Amniotic stem cell (primary cell): ENCODE data around the gene CEP78.
"Not testable (repeated sequence)": the region's sequence is repeated elsewhere in the genome, so short reads cannot be mapped to it uniquely, and the experiment has no call there.

Experiments
- DNase-seq: peaks from one replicate; lab custom pipeline; 2025; lab: John Stamatoyannopoulos, UW

The CEP78 gene

DNA sequence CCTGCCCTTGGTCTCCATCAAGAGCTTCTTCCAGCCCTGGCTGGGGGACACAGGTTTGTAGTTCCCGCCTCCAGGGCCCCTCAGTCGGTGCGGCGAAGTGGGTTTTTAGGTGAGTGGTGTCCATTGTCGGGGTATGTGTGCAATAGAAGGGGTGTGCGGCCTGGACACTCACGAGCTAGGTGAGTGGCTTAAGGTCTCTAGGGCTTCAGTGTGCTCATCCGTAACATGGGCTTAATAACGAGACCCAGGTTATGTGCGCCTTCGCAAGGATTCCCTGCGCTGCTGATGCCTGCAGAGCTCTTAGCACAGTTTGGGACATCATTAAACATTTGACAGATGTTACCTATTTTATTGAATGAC is 656 bp downstream of the CEP78 start:
- DNase-seq, result no peak

DNA sequence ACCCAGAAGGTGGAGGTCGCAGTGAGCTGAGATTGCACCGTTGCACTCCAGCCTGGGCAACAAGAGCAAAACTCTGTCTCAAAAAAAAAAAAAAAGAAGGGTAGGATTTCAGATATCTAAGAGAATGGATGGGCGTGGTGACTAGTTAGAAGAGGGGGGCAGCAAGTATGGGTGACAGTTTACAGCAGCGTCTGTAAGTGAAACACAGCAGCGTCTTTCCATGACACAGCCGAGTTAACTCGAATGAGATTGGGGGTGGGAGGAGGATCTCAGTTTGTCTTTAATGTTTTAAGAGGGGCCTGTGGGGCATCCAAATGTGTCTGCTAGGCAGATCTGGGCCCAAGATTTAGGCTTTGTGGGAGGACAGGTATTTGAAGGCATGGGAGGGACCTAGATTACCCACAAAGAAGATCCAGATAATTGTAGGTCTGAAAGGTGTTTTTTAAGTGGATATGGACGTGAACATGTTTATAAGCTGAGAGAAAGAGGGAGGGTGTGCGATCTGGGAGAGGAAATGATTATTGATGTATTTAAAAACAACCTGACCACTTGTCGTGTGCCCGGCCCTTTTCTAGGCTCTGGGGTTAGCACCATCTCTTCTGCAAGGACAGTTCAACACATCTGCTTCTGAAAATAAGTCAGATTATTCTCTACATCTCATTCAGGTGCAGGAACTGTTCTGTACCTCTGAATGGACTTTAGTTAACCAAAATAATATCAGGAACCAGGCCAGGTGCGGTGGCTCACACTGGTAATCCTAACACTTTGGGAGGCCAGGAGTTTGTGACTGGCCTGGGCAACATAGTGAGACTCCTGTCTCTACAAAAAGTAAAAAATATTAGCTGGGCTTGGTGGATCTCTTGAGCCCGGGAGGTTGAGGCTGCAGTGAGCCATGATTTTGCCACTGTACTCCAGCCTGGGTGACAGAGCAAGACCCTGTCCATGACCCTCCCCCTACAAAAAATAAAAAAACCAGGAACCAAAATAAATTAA is 2.5 kb downstream of the CEP78 start:
- DNase-seq, result no peak

DNA sequence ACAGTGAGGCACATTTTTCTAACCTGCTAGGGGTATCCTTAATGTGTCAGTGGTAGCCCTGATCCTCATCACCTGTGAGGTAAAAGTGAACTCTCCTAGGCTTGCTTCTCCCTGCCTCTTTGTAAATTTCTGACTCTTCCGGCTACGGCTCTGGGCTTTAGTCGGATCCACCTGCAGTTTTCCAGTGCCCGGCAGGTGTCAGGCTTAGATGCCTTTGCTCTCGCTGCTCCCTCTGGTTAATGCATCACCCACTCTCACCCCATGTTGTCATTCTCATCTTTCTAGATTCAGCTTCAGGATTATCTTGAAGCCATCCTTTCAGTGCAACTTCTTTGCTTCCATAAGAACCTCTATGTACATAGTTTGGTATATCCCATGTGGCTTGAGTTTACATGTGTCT is 3.6 kb downstream of the CEP78 start:
- no peak for DNase-seq

DNA sequence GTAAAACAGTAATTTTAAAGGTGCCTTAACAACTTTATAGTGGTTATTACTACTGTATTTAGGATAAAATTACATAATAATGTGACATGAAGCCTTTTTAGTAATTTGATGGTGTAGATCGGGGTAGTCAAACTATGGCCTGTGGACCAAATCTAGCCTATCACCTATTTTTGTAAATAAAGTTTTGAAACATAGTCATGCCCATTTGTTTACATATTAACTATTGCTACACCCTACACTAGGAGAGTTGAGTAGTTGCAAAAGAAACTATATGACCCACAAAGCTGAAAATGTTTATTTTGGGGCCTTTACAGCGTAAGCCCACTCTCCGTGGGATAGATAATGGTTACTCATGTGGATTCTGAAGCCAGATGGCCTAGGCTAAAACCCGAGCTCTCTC is 6.2 kb downstream of the CEP78 start:
- DNase-seq, result no peak

DNA sequence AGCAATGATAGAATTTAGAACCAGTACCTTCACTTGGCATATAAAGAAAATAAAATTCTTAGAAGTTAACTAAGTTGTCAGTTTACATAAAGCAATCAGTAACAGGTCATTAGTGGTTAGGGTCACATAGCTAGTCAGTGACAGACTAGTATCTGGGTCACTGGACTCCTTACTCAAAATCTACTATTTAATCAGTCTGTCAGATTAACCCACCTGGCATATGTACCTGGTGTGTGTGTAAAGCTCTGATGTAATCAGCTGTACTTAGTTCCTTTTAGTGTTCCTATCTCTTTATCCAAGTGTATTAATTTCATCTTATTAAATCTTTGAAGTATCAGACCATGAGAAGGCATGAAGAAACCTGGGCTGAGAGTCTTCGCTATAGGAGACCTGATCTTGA is 7.3 kb downstream of the CEP78 start:
- no peak for DNase-seq

DNA sequence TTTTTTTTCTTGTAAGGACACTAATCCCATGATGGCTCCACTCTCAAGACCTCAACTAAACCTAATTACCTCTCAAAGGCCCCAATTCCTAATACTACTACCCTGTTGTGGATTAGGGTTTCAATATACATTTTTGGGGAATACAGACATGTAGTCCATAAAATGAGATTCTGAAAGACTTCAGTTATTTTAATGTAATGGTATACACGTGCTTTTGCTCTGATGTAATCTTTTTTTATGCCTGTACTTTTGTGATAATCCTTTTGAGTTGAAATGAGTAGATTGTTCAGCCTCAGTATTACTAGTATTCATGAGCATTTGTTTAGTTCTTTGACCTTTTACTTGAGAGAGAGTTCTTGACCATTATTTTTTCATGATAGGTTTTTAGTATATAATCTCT is 9.5 kb downstream of the CEP78 start:
- DNase-seq, result no peak

DNA sequence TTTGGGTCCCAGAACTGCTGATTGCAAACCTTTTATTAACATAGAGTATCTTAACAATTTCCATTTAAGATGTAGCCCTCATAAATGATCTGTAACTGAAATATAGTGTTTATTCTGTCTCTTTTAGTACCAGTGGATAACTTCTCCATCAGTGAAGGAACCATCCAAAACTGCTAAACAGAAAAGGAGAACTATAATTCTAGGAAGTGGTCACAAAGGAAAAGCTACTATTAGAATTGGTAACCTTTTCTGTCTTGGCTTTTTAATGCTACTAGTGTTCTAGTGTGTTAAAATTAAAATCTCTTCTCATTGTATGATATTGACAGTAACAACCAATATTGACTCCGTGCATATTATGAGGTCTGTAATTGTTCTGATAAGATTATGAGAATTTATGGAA is 12.8 kb downstream of the CEP78 start:
- DNase-seq, result no peak

DNA sequence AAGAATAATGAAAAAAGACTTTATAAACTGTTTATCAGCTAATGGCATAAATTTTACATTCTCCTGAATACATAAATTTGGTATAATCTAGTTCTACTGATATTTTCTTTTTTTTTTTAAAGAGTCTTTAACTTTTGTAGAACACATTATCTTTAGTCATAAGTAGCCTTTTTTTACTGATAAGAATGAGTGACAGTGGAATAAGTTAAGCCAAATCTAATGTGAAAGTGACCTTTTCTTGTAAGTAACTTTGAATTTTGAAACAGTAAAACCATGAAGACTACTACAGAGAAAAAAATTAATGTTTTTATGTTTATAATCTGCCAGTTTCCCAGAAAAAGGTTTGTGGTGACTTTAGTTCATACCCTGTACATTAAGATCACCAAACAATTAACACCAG is 13.7 kb downstream of the CEP78 start:
- no peak for DNase-seq

DNA sequence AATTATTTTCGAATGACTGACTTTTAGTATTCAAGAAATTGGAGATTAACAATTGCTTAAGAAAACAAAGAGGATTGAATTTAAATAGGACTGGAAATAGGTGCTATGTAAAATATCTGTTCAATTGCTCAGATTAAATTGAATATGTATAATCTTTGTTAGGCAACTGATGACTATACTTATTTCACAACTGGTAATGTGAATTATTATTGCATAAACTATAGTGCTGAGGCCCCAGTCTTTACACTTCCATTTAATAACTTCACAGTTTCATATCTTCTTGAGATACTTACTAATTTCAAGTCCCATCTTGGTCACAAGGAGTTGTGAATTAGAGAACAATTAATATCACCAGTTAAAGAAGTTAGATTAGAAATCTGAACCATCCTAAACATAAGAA is 16.7 kb downstream of the CEP78 start:
- no peak for DNase-seq

DNA sequence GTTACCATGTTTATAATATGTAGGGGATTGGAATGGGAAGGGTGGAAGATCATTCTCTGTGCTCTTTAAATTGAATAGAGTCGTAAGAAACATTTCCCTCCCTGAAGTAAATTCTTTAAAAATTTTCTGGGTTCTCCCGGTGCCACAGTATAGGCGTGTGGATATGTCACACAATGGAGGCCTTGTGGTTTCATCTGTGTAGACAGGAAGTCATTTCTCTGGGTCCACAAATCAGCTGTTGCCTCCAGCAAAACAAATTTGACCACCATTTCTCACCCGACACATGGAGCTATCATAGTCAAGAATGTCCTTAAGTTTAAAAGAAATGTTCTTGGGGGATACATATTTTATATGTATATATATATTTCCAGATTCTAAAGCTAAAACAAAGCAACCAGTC is 17.4 kb downstream of the CEP78 start:
- DNase-seq, result no peak

DNA sequence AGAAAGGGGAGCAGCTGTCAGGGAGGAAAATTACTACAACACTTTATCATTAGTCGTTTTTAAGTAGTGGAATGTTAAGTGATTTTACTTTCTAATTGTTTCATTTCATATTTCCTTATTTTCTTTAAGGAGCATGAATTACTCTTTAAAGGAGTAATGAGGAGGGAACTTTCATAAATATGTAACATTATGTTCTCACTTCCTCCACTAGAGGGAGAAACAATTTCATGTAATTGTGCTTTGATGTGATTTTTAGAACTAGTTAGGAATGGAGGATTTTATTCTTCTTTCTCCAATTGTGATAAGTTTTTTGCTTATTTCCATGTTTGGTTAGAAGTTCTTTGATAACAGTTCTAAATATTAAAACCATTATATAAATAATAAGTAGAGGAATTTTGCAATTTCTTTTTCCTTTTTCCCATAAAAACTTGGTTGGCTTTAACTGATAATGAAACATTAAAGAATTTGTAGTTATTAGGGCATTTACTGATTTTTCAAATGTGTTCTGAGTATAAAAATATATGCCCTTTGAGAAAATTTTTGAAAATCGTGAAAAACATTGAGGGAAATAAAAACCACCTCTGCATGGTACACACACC is 25.6 kb downstream of the CEP78 start:
- peak; percentile 8 for DNase-seq

DNA sequence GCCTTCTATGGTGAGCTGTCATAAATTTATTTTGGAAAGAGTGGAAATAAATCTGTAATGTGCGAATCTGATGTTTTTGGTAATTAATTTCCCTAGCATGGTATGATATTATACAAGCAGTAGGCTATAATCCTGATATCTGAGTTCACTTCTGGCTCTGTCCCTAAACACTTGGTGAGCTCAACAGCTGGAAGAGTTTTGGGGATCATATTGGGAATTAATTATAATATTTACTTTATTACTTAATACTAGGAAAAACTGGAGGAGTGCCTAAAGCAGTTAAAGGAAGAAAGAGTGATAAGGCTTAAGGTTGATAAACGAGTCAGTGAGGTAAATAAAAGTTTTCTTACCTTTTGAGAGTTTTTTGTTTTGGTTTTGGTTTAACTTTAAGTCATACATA is 26.8 kb downstream of the CEP78 start:
- no peak for DNase-seq

DNA sequence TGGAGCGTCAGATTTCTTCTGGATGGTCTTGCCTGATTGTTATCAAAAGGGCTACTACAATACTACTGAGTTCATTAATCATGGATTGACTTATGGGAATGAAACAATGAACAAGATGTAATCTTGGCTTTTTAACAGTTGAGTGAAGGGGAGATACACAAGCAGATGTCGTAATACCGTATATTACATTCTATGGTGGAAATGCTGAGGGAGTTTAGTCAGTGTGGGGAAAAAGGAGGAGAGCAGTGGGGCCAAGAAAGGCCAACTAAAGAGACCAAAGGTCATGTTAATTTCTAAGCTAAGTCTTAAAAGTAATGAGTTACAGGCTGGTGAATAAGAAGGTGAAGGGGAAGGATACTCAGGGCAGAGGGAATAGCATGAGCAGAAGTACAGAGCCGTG is 32.0 kb downstream of the CEP78 start:
- DNase-seq, result no peak

DNA sequence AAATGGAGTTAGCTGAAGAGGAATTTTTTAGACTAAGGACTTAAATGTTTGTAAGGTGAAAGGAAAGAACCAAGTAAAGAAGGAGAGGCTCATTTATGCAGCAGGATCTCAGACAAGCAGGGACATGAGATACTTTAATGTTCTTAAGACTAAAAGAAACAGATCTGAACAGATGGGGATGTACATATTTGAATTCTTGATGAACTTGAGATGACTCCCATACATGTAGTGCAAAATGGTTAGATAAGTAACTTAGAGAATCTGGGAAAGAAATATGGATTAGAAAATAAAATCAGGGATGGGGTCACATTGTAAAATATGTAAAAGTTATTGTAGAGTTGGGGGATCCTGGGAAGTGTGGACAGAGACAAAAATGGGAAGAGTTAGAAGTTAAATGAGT is 33.9 kb downstream of the CEP78 start:
- no peak for DNase-seq

DNA sequence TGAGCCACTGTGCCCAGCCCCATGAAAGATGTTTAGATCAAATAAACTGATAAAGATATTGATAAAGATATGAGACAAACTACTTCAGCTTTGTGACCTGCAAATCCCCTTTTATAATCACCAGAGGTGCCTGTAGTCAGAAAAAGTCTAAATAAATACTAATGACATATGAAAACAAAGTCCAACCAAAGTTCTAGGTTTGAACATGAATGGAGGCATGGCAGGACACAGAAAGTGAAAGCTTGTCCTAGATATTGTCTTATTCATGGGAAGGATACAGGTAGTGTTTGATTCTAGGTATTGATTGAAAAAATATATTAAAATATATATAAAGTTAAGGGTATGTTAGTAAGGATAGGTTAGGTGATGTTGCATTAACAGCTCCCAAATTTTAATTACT is 36.4 kb downstream of the CEP78 start:
- no peak for DNase-seq

DNA sequence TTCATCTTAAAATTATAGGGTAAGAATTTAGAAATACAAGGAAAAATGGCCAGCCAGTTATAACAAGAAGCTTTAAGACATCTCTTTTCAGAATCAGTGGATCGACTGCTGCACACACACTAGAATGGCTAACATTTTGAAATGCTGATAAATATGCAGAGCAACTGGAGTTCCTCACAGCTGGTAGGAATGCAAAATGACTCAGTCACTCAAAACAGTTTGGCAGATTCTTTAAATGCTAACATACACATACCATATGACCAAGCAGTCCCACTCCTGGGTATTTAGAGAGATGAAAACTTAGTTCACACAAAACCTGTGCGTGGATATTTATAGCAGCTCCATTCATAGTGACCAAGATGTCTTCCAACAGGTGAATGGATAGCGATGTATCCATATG is 37.9 kb downstream of the CEP78 start:
- DNase-seq, result peak; percentile 20

DNA sequence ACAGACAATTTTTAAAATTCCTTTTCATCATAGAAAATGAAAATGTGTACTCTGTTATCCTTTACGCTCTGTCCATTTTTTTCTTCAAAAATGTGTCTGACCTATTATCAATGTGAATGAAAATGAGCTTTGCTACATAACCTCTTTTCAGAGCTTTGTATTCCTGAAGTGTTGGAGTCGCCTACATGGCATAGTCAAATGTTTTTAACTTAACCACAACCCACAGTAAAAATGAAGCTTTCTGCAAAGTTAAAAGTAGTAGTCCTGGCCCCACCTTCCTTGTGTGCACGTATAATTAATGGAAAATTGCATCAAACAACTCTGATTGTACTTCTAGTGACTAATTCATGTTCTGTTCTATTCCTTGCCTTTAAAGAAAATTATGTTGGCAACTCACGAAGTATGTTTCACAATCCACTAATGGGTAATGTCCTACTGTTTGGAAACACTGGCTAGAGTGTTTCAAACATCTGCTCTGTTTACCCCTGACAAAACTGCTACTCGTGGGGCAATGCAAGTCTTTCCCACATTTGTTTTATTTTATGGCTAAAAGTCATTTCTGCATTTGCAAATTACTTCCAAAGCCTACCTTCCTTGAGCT is 42.4 kb downstream of the CEP78 start:
- DNase-seq, result no peak

DNA sequence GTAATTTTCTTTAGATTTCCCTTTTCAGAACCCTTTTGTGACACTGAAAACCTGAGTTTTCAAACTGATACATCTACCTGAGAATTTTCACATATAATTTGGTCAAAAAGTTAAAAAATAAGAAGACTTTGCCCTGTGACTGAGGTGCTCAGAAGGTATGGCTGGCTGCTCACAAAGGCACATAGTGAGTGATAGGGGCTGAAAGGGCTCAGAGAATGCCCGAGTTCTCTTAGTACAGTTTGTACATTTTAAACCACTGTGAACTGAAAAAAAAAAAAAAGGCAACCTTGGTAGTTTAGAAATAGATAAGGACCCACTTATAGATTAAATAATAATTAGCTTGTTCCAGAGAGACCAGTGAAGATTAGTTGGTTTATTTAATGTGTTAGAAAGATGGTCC is 42.9 kb downstream of the CEP78 start:
- DNase-seq, result no peak

DNA sequence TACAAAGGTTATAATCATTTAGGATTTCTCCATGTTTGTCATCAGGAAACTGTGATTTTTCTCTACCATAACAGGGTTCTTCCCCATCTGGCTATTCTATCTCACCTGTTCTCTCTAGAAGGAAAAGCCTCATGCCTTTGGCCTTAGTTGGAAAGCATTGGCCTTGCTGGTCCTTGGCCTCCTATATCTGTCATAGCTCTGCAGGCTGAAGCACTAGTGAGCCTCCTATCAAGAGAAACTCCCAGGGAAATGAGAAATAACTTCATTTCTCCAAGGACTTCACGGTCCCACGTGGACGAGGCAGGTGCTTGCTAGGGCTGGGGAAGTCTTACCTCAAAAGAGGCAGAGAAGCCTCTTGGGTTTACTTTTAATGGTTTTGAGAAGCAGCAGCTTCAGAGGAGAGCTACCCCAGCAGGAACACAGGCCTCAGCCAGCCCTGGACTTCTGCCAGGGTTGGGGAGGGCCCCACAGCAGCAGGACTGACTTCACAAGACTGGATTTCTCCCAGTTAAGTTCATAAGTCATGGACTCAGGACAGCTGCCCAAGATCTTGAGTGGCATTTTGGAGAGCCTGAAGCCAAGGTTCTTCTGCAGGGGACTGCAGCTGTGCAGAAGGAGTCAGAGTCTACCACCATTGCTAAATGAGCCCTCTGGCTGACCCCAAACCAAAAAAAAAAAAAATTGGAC is 45.2 kb downstream of the CEP78 start:
- DNase-seq, result no peak

DNA sequence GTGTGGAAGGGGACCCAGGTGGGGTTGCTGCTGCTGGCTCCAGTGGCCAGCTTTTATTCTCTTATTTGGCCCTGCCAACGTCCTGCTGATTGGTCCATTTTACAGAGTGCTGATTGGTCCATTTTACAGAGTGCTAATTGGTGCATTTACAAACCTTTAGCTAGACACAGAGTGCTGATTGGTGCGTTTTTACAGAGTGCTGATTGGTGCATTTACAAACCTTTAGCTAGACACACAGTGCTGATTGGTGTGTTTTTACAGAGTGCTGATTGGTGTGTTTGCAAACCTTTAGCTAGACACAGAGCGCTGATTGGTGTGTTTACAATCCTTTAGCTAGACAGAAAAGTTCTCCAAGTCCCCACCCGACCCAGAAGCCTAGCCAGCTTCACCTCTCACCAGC is 48.3 kb downstream of the CEP78 start:
- DNase-seq, result not testable (repeated sequence)

DNA sequence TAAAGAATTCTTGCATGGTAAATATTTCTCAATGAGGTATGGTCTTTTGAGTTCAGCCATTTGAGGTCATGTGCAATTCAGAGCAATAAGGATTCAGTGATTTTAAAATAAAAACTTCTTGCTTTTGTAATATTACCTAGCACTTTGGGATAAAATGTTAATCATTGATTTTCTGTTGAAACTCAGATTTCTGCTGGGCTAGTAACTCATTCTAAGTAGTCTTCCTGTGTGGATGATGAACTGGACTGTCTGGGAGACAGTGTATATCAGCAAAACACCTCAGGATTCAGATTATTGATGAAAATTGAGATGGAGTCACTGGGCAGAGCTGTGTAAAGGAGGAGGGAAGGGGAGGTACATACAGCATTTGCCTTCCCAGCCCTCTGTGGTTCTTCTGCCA is 50.2 kb downstream of the CEP78 start:
- no peak for DNase-seq

DNA sequence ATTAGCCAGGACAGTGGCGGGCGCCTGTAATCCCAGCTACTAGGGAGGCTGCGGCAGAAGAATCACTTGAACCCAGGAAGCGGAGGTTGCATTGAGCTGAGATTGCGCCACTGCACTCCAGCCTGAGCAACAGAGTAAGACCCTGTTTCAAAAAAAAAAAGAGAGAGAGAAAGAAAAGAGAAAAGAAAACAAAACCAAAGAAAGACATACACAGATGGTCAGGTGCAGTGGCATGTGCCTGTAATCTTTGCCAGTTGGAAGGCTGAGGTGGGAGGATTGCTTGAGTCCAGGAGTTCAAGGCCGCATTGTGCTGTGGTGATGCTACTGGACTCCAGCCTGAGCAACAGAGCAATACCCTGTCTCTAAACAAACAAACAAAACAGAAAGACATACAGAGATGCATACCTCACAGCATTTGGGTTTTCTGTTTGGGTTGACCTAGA is 51.1 kb downstream of the CEP78 start:
- no peak for DNase-seq
